WTC11 (cell line): ENCODE results near the gene HLA-DQA2.

ENCODE experiments used
- AFF4 ChIP-seq: sonication (generic); formaldehyde crosslinking; IDR thresholded peaks from 2 replicates; pipeline ENCODE4 v1.8.1; 2023; ENCODE audit warnings: mild to moderate bottlenecking, missing genetic modification reagents, borderline replicate concordance
- ARID4B ChIP-seq: sonication (generic); formaldehyde crosslinking; IDR thresholded peaks from 2 replicates; pipeline ENCODE4 v1.8.0; 2023; ENCODE audit warnings: missing genetic modification reagents, mild to moderate bottlenecking, borderline replicate concordance
- CBFB ChIP-seq: sonication (generic); formaldehyde crosslinking; IDR thresholded peaks from 2 replicates; pipeline ENCODE4 v1.8.1; 2022; ENCODE audit warnings: mild to moderate bottlenecking, low read depth, missing genetic modification reagents
- CREM ChIP-seq: sonication (generic); formaldehyde crosslinking; IDR thresholded peaks from 2 replicates; pipeline ENCODE4 v1.8.1; 2022; ENCODE audit warnings: mild to moderate bottlenecking, missing genetic modification reagents, moderate library complexity
- CTCF ChIP-seq: fragments of 200-600 bp; IDR thresholded peaks from 2 replicates; pipeline ENCODE4 v1.8.0; 2022; ENCODE audit warnings: antibody characterized with exemption
- FOXJ3 ChIP-seq: sonication (generic); formaldehyde crosslinking; IDR thresholded peaks from 2 replicates; pipeline ENCODE4 v1.9.0; 2021; ENCODE audit warnings: missing genetic modification reagents, mild to moderate bottlenecking, borderline replicate concordance
- GTF2I ChIP-seq: fragments of 250-450 bp; sonication (Bioruptor Pico); conservative IDR thresholded peaks from 2 replicates; pipeline ENCODE4 v1.4.0; 2021; ENCODE audit warnings: mild to moderate bottlenecking
- NR2C2 ChIP-seq: sonication (generic); formaldehyde crosslinking; IDR thresholded peaks from 2 replicates; pipeline ENCODE4 v1.8.0; 2022; ENCODE audit warnings: mild to moderate bottlenecking, missing genetic modification reagents
- OVOL2 ChIP-seq: fragments of 250-450 bp; sonication (Bioruptor Pico); IDR thresholded peaks from 2 replicates; pipeline ENCODE4 v1.9.0; 2021; ENCODE audit warnings: mild to moderate bottlenecking, borderline replicate concordance
- PREB ChIP-seq: sonication (generic); formaldehyde crosslinking; IDR thresholded peaks from 2 replicates; pipeline ENCODE4 v1.8.1; 2022; ENCODE audit warnings: mild to moderate bottlenecking, missing genetic modification reagents, moderate library complexity, borderline replicate concordance
- USF2 ChIP-seq: sonication (generic); formaldehyde crosslinking; IDR thresholded peaks from 2 replicates; pipeline ENCODE4 v1.8.1; 2023; ENCODE audit warnings: mild to moderate bottlenecking, missing genetic modification reagents, moderate library complexity
- ZMAT4 ChIP-seq: fragments of 250-450 bp; sonication (Bioruptor Pico); IDR thresholded peaks from 2 replicates; pipeline ENCODE4 v1.9.0; 2021; ENCODE audit warnings: mild to moderate bottlenecking
- ZNF423 ChIP-seq: fragments of 250-450 bp; sonication (Bioruptor Pico); IDR thresholded peaks from 2 replicates; pipeline ENCODE4 v2.1.2; 2022; ENCODE audit warnings: mild to moderate bottlenecking, moderate library complexity
- ZNF512 ChIP-seq: sonication (generic); formaldehyde crosslinking; IDR thresholded peaks from 2 replicates; pipeline ENCODE4 v1.8.1; 2022; ENCODE audit warnings: missing genetic modification reagents, borderline replicate concordance

GRCh38 chr6:32700391-32701040, 40.7 kb upstream of the HLA-DQA2 start:
- TF ChIP-seq AFF4 (CRISPR knock-in tag) (no peak), CBFB (no peak), USF2 (CRISPR knock-in tag) (no peak), CTCF (peak; percentile 39), NR2C2 (CRISPR knock-in tag) (no peak), ARID4B (CRISPR knock-in tag) (no peak), ZNF423 (CRISPR knock-in tag) (no peak), GTF2I (CRISPR knock-in tag) (no peak), OVOL2 (CRISPR knock-in tag) (no peak), CREM (CRISPR knock-in tag) (no peak), PREB (no peak), ZMAT4 (CRISPR knock-in tag) (no peak), FOXJ3 (CRISPR knock-in tag) (no peak), ZNF512 (CRISPR knock-in tag) (no peak)
